Keratinocyte (primary cell): ENCODE results near the gene PPM1A. TPM values are rescaled to one million over a fixed set of nuclear protein-coding genes. Genes with fewer than 3 reads are reported as not detected.

Source experiments
- DNase-seq: peaks from one replicate; pipeline ENCODE4 v3.0.0-alpha.2; 2011; ENCODE audit warnings: low read depth, missing footprints, low spot score
- FAIRE-seq: peaks from 2 replicates; lab custom pipeline; 2011; peaks lifted over from hg19 to GRCh38; lab: Jason Lieb, UNC
- H2AFZ ChIP-seq: 2 replicates; pipeline ENCODE4 v1.6.0; 2012; ENCODE audit warnings: low read length, control low read depth, inconsistent platforms; ENCODE audit not compliant: control insufficient read depth
- H3K27ac ChIP-seq: 2 replicates; pipeline ENCODE4 v1.5.1; 2011; ENCODE audit warnings: low read length; ENCODE audit not compliant: control insufficient read depth, insufficient read depth
- H3K27me3 ChIP-seq: 3 replicates; pipeline ENCODE4 v1.6.0; 2011; ENCODE audit warnings: low read length; ENCODE audit not compliant: control insufficient read depth, insufficient read depth; ENCODE audit errors: extremely low read depth
- H3K36me3 ChIP-seq, 2 experiments: 2 replicates in 1 of 2; 3 replicates in 1 of 2; pipeline ENCODE4 v1.5.1; 2011; ENCODE audit warnings: low read length in 2 of 2, mild to moderate bottlenecking in 1 of 2; ENCODE audit not compliant: control insufficient read depth in 2 of 2, insufficient read depth in 2 of 2; ENCODE audit errors: extremely low read depth in 1 of 2
- H3K4me1 ChIP-seq: 3 replicates; pipeline ENCODE4 v1.5.1; 2011; ENCODE audit warnings: low read length; ENCODE audit not compliant: control insufficient read depth, insufficient read depth; ENCODE audit errors: extremely low read depth
- H3K4me2 ChIP-seq: 3 replicates; pipeline ENCODE4 v1.6.0; 2011; ENCODE audit warnings: low read depth, low read length; ENCODE audit not compliant: control insufficient read depth, insufficient read depth; ENCODE audit errors: extremely low read depth
- H3K4me3 ChIP-seq, 3 experiments: fragments of 200-600 bp in 1 of 3; sonication (generic) in 1 of 3; 2 replicates in 2 of 3; 3 replicates in 1 of 3; pipeline ENCODE4 v1.5.1; 2011 to 2016; ENCODE audit warnings: low read length in 3 of 3, mild to moderate bottlenecking in 3 of 3, control low read depth in 2 of 3, inconsistent platforms in 1 of 3, low read depth in 1 of 3, mixed read lengths in 1 of 3, mixed run types in 1 of 3, moderate library complexity in 1 of 3; ENCODE audit not compliant: control insufficient read depth in 2 of 3, insufficient read depth in 2 of 3; ENCODE audit errors: extremely low read depth in 1 of 3
- H3K79me2 ChIP-seq: 2 replicates; pipeline ENCODE4 v1.6.0; 2012; ENCODE audit warnings: low read length; ENCODE audit not compliant: control insufficient read depth, insufficient read depth
- H3K9ac ChIP-seq: 3 replicates; pipeline ENCODE4 v1.6.0; 2011; ENCODE audit warnings: low read length; ENCODE audit not compliant: control insufficient read depth, insufficient read depth; ENCODE audit errors: extremely low read depth
- H3K9me1 ChIP-seq: 3 replicates; pipeline ENCODE4 v1.6.0; 2011; ENCODE audit warnings: low read length; ENCODE audit not compliant: control insufficient read depth, insufficient read depth; ENCODE audit errors: extremely low read depth
- H3K9me3 ChIP-seq: 2 replicates; pipeline ENCODE4 v1.5.1; 2012; ENCODE audit warnings: low read depth, low read length; ENCODE audit not compliant: control insufficient read depth
- H4K20me1 ChIP-seq: 3 replicates; pipeline ENCODE4 v1.6.0; 2011; ENCODE audit warnings: low read length; ENCODE audit not compliant: control insufficient read depth, insufficient read depth; ENCODE audit errors: extremely low read depth
- EZH2 ChIP-seq: IDR thresholded peaks from one replicate; pipeline ENCODE4 v1.6.1; 2012; ENCODE audit warnings: inconsistent platforms, mild to moderate bottlenecking, low read length, moderate library complexity
- dilution Hi-C: fragments of 300-500 bp; cut with MboI; formaldehyde crosslinking; loops from one replicate; pipeline ENCODE4 v1.7.0; 2020; ENCODE audit warnings: low sequenced_read_pairs; ENCODE audit not compliant: extremely low pct_ligation_motif_present
- polyA plus RNA-seq, 5 experiments: library from polyadenylated mRNA; depleted of rRNA in 3 of 5; stranded (reverse) in 3 of 5; stranded (forward) in 1 of 5; unstranded in 1 of 5; fragments of >200 nt; gene quantifications; 1 replicate in 1 of 5; 2 replicates in 3 of 5; 3 replicates in 1 of 5; pipeline versions ENCODE4 v1.2.1 to v1.2.3, GENCODE V29; 2011 to 2012; ENCODE audit warnings: missing spikeins in 2 of 5, low read depth in 1 of 5, low replicate concordance in 1 of 5
- TF ChIP-seq, protein P1 (sequence below), 3 experiments: IDR thresholded peaks in 1 of 3; conservative IDR thresholded peaks in 1 of 3; optimal IDR thresholded peaks in 1 of 3; 2 replicates in 2 of 3; 3 replicates in 1 of 3; pipeline versions ENCODE3 to v1.5.1; 2011; ENCODE audit warnings: low read length in 3 of 3, mild to moderate bottlenecking in 3 of 3, moderate library complexity in 2 of 3, control low read depth in 1 of 3, inconsistent platforms in 1 of 3; ENCODE audit not compliant: insufficient read depth in 2 of 3; ENCODE audit errors: extremely low read depth in 1 of 3

PPM1A gene
- polyA plus RNA-seq, 1 donor (not counting 4 experiments of a cell fraction or from before 2014, with no cell fraction given) = 44.5 TPM

DNA sequence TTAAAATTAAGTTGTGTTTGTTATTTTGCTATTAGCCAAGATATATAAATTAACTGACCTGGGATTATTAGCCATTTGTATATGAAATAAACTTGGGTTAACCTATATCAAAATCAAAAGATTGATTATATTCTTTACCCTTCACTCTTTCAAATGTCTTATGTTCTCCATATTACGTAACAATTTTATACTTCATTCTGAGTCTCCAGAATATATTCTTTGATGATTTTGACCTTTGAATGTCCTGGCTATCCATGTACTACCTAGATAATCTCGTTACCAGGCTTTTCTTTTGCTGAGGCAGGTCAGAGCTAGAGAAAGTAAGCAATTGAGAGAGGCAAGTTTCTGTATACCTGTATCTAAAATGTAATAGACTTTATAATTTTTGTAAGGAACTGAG, 3.6 kb downstream of the PPM1A start:
- peaks cover 27% of the 10 kb centered on the region for H3K4me1 ChIP-seq
- H3K79me2 ChIP-seq = peaks cover 66% of the 10 kb centered on the region
- no peaks in the 10 kb centered on the region for H4K20me1 ChIP-seq
- TF ChIP-seq EZH2 = no peak
- TF ChIP-seq, protein P1, sequence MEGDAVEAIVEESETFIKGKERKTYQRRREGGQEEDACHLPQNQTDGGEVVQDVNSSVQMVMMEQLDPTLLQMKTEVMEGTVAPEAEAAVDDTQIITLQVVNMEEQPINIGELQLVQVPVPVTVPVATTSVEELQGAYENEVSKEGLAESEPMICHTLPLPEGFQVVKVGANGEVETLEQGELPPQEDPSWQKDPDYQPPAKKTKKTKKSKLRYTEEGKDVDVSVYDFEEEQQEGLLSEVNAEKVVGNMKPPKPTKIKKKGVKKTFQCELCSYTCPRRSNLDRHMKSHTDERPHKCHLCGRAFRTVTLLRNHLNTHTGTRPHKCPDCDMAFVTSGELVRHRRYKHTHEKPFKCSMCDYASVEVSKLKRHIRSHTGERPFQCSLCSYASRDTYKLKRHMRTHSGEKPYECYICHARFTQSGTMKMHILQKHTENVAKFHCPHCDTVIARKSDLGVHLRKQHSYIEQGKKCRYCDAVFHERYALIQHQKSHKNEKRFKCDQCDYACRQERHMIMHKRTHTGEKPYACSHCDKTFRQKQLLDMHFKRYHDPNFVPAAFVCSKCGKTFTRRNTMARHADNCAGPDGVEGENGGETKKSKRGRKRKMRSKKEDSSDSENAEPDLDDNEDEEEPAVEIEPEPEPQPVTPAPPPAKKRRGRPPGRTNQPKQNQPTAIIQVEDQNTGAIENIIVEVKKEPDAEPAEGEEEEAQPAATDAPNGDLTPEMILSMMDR (optimal IDR thresholded peaks at IDR 0.05 in 1 of 3, IDR thresholded peaks at IDR 0.05 in 1 of 3, conservative IDR thresholded peaks at IDR 0.05 in 1 of 3; ENCODE audit: extremely low read depth in 1 of 3, insufficient read depth in 2 of 3, low read length in 3 of 3) = no peak
- H2AFZ ChIP-seq = no peak overlapping the region
- H3K9me1 ChIP-seq = no peaks in the 10 kb centered on the region
- no peak overlapping the region for H3K27ac ChIP-seq
- dilution Hi-C loops = no loop called here
- no peak overlapping the region for H3K9ac ChIP-seq
- no peak overlapping the region for H3K4me3 ChIP-seq
- no peaks in the 10 kb centered on the region for H3K36me3 ChIP-seq
- FAIRE-seq (no peak), DNase-seq (no peak)
- no peaks in the 10 kb centered on the region for H3K27me3 ChIP-seq
- no peak overlapping the region for H3K4me2 ChIP-seq
- no peaks in the 10 kb centered on the region for H3K9me3 ChIP-seq

DNA sequence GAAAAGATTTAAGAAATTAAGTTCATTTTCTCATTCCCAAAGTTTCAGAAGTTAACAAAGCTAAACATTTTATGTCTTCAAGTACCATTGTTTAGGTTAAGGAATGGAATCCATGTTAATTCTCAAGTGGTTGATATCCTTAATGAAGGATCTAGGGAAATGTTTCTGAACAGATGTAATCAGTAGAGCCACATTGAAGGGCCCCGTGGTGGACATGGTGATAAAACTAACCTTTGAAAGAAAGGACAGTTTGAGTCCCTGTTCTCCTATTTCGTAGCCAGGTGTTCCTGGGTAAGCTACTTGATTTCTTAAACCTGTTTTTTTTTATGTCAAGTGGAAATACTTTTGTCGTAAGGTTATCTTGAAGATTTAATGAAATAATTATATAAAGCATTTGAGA, 4.6 kb downstream of the PPM1A start:
- Histone ChIP-seq H3K9me3 (no peaks in the 10 kb centered on the region), H3K4me3 (no peak overlapping the region), H3K27me3 (no peaks in the 10 kb centered on the region), H2AFZ (no peak overlapping the region), H4K20me1 (no peaks in the 10 kb centered on the region), H3K4me2 (no peak overlapping the region), H3K27ac (no peak overlapping the region), H3K79me2 (peaks cover 75% of the 10 kb centered on the region), H3K9ac (no peak overlapping the region), H3K9me1 (no peaks in the 10 kb centered on the region), H3K36me3 (no peaks in the 10 kb centered on the region), H3K4me1 (peaks cover 18% of the 10 kb centered on the region)
- DNase-seq (no peak), FAIRE-seq (no peak)
- dilution Hi-C loops = no loop called here
- no peak for TF ChIP-seq EZH2
- TF ChIP-seq, protein P1 (optimal IDR thresholded peaks at IDR 0.05 in 1 of 3, IDR thresholded peaks at IDR 0.05 in 1 of 3, conservative IDR thresholded peaks at IDR 0.05 in 1 of 3; ENCODE audit: extremely low read depth in 1 of 3, insufficient read depth in 2 of 3, low read length in 3 of 3) = no peak
